CD14-positive monocyte (primary cell): Measurements from ENCODE around the gene KIF4A. TPM values are rescaled to one million over a fixed set of nuclear protein-coding genes. Genes with fewer than 3 reads are reported as not detected.

Experiments used
- DNase-seq, 3 donors: peaks; one replicate each; pipeline ENCODE4 v3.0.0-alpha.2; 2011 to 2022
- H2AFZ ChIP-seq: 2 replicates; pipeline ENCODE4 v1.6.0; 2012; ENCODE audit warnings: mild to moderate bottlenecking, low read depth, low read length, inconsistent platforms; ENCODE audit not compliant: insufficient read depth, poor library complexity, severe bottlenecking
- H3K27ac ChIP-seq, 2 donors: 1 replicate in 1 of 2; 2 replicates in 1 of 2; pipeline ENCODE4 v1.5.1; 2012 to 2013; ENCODE audit warnings: low read length in 2 of 2, control low read depth in 1 of 2, inconsistent platforms in 1 of 2, low read depth in 1 of 2, mild to moderate bottlenecking in 1 of 2
- H3K27me3 ChIP-seq, 2 donors: one replicate each; pipeline versions ENCODE4 v1.6.0 to v1.6.1; 2011 to 2013; ENCODE audit warnings: low read length in 2 of 2; ENCODE audit not compliant: control insufficient read depth in 2 of 2, insufficient read depth in 2 of 2
- H3K36me3 ChIP-seq, 2 donors: replicated peaks in 1 of 2; 1 replicate in 1 of 2; 2 replicates in 1 of 2; pipeline versions ENCODE4 v1.5.1 to v1.6.1; 2012 to 2013; ENCODE audit warnings: low read length in 2 of 2, control low read depth in 1 of 2, inconsistent platforms in 1 of 2, mild to moderate bottlenecking in 1 of 2; ENCODE audit not compliant: insufficient read depth in 2 of 2, control insufficient read depth in 1 of 2
- H3K4me1 ChIP-seq, 2 donors: 1 replicate in 1 of 2; 2 replicates in 1 of 2; pipeline versions ENCODE4 v1.5.1 to v1.6.1; 2012 to 2013; ENCODE audit warnings: low read length in 2 of 2, control low read depth in 1 of 2, inconsistent platforms in 1 of 2, mild to moderate bottlenecking in 1 of 2, moderate library complexity in 1 of 2; ENCODE audit not compliant: insufficient read depth in 2 of 2, control insufficient read depth in 1 of 2
- H3K4me2 ChIP-seq: replicated peaks from 2 replicates; pipeline ENCODE3; 2012; ENCODE audit warnings: low read length, moderate library complexity, mild to moderate bottlenecking; ENCODE audit not compliant: poor library complexity, severe bottlenecking; ENCODE audit errors: extremely low read depth
- H3K4me3 ChIP-seq, 3 experiments: fragments of 200-600 bp in 1 of 3; sonication (generic) in 1 of 3; replicated peaks in 1 of 3; 1 replicate in 2 of 3; 2 replicates in 1 of 3; pipeline ENCODE4 v1.5.1; 2011 to 2013; ENCODE audit warnings: low read length in 3 of 3, mild to moderate bottlenecking in 3 of 3, control low read depth in 2 of 3, low read depth in 2 of 3, inconsistent platforms in 1 of 3, moderate library complexity in 1 of 3
- H3K79me2 ChIP-seq: 2 replicates; pipeline ENCODE4 v1.6.0; 2012; ENCODE audit warnings: mild to moderate bottlenecking, control low read depth, inconsistent platforms, low read length, moderate library complexity; ENCODE audit not compliant: insufficient read depth
- H3K9ac ChIP-seq: 2 replicates; pipeline ENCODE4 v1.6.0; 2017; ENCODE audit warnings: low read length, mild to moderate bottlenecking; ENCODE audit not compliant: insufficient read depth, poor library complexity, severe bottlenecking
- H3K9me3 ChIP-seq, 2 donors: replicated peaks in 1 of 2; 1 replicate in 1 of 2; 2 replicates in 1 of 2; pipeline versions ENCODE4 v1.5.1 to v1.6.1; 2012 to 2013; ENCODE audit warnings: low read length in 2 of 2, control low read depth in 1 of 2; ENCODE audit not compliant: control insufficient read depth in 1 of 2, insufficient read depth in 1 of 2
- H4K20me1 ChIP-seq: 2 replicates; pipeline ENCODE4 v1.6.0; 2012; ENCODE audit warnings: mild to moderate bottlenecking, low read length, control low read depth, moderate library complexity; ENCODE audit not compliant: insufficient read depth
- H3K27ac Mint-ChIP-seq, 7 donors: one replicate each; pipeline ENCODE4 v1.8.0; 2020; ENCODE audit warnings: mild to moderate bottlenecking in 7 of 7, mixed read lengths in 7 of 7, moderate library complexity in 6 of 7, inconsistent platforms in 2 of 7
- H3K27me3 Mint-ChIP-seq, 3 donors: one replicate each; pipeline ENCODE4 v1.8.0; 2021 to 2022; ENCODE audit warnings: low read depth in 3 of 3, mild to moderate bottlenecking in 3 of 3, mixed read lengths in 3 of 3, moderate library complexity in 3 of 3, inconsistent platforms in 1 of 3
- H3K36me3 Mint-ChIP-seq, 2 donors: one replicate each; pipeline ENCODE4 v1.8.0; 2020; ENCODE audit warnings: mixed read lengths in 2 of 2, inconsistent platforms in 1 of 2, mild to moderate bottlenecking in 1 of 2
- H3K4me1 Mint-ChIP-seq: one replicate; pipeline ENCODE4 v1.8.0; 2020; ENCODE audit warnings: mild to moderate bottlenecking, mixed read lengths
- H3K4me3 Mint-ChIP-seq, 2 donors: one replicate each; pipeline ENCODE4 v1.8.0; 2020; ENCODE audit warnings: mild to moderate bottlenecking in 2 of 2, mixed read lengths in 2 of 2, moderate library complexity in 1 of 2
- H3K9me3 Mint-ChIP-seq, 7 donors: one replicate each; pipeline ENCODE4 v1.8.0; 2020 to 2022; ENCODE audit warnings: mixed read lengths in 7 of 7, mild to moderate bottlenecking in 6 of 7, moderate library complexity in 6 of 7, inconsistent platforms in 2 of 7
- WGBS: methylation state at CpG from one replicate; pipeline ENCODE4 v1.1.5; 2013; ENCODE audit warnings: missing lambda C conversion rate; ENCODE audit not compliant: insufficient coverage; 5-methylcytosine and 5-hydroxymethylcytosine counted together
- intact Hi-C, 2 donors: fragments of 100-400 bp; cut with micrococcal nuclease; formaldehyde crosslinking; loops; one replicate each; pipeline versions ENCODE4 v1.15.0 to v1.15.1; 2023
- polyA plus RNA-seq, 3 donors: library from polyadenylated mRNA; depleted of rRNA in 1 of 3; unstranded in 2 of 3; stranded (reverse) in 1 of 3; fragments of 300-500 nt in 2 of 3; fragments of >200 nt in 1 of 3; fragmentation: Illumina TruSeq in 2 of 3; gene quantifications; 1 replicate in 2 of 3; 2 replicates in 1 of 3; pipeline ENCODE4 v1.2.3, GENCODE V29; 2012 to 2021
- TF ChIP-seq, protein P1 (sequence below): fragments of 200-600 bp; IDR thresholded peaks from one replicate; pipeline ENCODE4 v1.8.0; 2022; ENCODE audit warnings: antibody characterized with exemption, mild to moderate bottlenecking

The KIF4A gene
- polyA plus RNA-seq, 3 donors, result 0.03 TPM; not detected in 2

DNA sequence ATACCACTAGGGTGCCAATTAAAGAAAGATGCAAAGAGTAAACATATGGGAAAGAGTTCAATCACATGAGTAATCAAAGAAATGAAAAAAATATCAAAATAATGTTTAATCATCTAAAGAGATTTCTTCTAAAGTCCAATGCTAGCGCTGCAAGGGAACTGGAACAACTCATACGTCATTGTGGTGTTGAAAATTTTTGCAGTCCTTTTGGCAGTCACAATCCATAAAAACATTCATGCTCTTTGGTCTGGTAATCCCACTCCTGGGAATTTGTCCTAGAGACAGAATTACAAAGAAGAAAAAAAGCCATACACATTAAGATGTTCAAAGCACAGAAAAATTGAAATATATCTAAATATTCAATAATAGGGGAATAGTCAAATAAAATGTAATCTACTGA is 34.5 kb upstream of the KIF4A start:
- no peak overlapping the region for H3K27ac ChIP-seq
- no peaks in the 10 kb centered on the region for H3K36me3 Mint-ChIP-seq
- H3K36me3 ChIP-seq, result no peaks in the 10 kb centered on the region
- H4K20me1 ChIP-seq, result no peaks in the 10 kb centered on the region
- no peak overlapping the region for H3K4me2 ChIP-seq
- no peaks in the 10 kb centered on the region for H3K9me3 ChIP-seq
- no peak overlapping the region for H3K9ac ChIP-seq
- no CpG with 5 or more reads among the region's 2 CpGs for WGBS
- no peak for DNase-seq
- intact Hi-C loops, result no loop called here
- no peaks in the 10 kb centered on the region for H3K4me1 ChIP-seq
- H3K27me3 Mint-ChIP-seq, result peaks cover 0 to 5% (median 2%) of the 10 kb centered on the region in 3 donors
- TF ChIP-seq, protein P1, sequence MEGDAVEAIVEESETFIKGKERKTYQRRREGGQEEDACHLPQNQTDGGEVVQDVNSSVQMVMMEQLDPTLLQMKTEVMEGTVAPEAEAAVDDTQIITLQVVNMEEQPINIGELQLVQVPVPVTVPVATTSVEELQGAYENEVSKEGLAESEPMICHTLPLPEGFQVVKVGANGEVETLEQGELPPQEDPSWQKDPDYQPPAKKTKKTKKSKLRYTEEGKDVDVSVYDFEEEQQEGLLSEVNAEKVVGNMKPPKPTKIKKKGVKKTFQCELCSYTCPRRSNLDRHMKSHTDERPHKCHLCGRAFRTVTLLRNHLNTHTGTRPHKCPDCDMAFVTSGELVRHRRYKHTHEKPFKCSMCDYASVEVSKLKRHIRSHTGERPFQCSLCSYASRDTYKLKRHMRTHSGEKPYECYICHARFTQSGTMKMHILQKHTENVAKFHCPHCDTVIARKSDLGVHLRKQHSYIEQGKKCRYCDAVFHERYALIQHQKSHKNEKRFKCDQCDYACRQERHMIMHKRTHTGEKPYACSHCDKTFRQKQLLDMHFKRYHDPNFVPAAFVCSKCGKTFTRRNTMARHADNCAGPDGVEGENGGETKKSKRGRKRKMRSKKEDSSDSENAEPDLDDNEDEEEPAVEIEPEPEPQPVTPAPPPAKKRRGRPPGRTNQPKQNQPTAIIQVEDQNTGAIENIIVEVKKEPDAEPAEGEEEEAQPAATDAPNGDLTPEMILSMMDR, result no peak
- H2AFZ ChIP-seq, result no peak overlapping the region
- H3K27ac Mint-ChIP-seq, result no peak overlapping the region
- no peaks in the 10 kb centered on the region for H3K4me1 Mint-ChIP-seq
- no peak overlapping the region for H3K4me3 Mint-ChIP-seq
- no peaks in the 10 kb centered on the region for H3K79me2 ChIP-seq
- peaks cover 0 to 2% (median 0%) of the 10 kb centered on the region in 7 donors for H3K9me3 Mint-ChIP-seq
- H3K4me3 ChIP-seq, result no peak overlapping the region
- peaks cover 0 to 1% of the 10 kb centered on the region in 2 donors for H3K27me3 ChIP-seq

DNA sequence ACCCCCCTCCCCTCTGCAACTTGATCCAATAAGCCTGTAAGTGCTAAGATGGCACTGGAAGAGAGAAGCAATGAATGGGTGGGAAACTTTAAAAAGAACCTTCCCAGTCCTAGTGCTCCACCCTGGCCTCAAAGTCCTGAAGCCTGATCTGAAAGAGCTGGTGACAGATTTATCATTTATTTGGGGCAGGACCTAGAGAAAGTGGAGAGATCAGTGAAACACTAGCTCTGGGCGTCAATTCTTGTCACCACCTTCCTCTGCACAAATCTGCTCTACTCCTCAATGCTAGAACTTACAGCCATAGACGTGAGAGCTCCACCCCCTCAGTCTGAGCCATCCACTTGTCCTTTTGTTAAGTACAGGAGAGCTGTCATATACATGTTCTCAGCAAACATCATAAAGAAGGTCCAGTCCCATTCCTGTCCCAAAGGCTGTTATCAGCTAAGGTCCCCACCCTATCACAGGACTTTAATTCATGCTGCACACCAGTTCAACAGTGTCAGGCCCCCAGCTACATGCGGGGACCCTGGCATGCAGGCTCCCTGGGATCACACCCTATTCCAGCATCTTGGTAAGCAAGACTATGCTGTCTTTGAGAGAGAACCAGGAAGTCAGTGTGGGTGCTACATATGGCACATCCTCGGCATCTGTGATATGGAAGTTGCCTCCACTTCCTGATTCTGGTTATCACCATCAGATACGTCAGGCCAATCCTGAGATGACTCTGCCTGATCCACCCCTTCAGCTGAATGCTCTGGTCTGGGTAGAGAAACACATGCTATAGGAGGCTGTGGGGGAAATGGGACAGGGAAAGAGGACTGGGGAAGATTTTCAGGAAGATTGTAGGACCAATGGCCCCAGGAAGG is 32.2 kb upstream of the KIF4A start:
- no peak overlapping the region for H3K27ac Mint-ChIP-seq
- no peak overlapping the region for H3K4me3 ChIP-seq
- TF ChIP-seq, protein P1, result no peak
- H3K36me3 ChIP-seq, result no peaks in the 10 kb centered on the region
- H3K9me3 Mint-ChIP-seq, result peaks cover 0 to 6% (median 0%) of the 10 kb centered on the region in 7 donors
- H3K4me3 Mint-ChIP-seq, result no peak overlapping the region
- no peak overlapping the region for H3K4me2 ChIP-seq
- WGBS, result 100% methylated on average over 1 of the region's 5 CpGs
- no peaks in the 10 kb centered on the region for H3K9me3 ChIP-seq
- no peak overlapping the region for H2AFZ ChIP-seq
- no peak for DNase-seq
- H3K79me2 ChIP-seq, result no peaks in the 10 kb centered on the region
- H3K4me1 ChIP-seq, result no peaks in the 10 kb centered on the region
- H3K27ac ChIP-seq, result no peak overlapping the region
- no peaks in the 10 kb centered on the region for H3K4me1 Mint-ChIP-seq
- peaks cover 0 to 7% (median 2%) of the 10 kb centered on the region in 3 donors for H3K27me3 Mint-ChIP-seq
- no peaks in the 10 kb centered on the region for H3K27me3 ChIP-seq
- no peaks in the 10 kb centered on the region for H3K36me3 Mint-ChIP-seq
- no peaks in the 10 kb centered on the region for H4K20me1 ChIP-seq
- H3K9ac ChIP-seq, result no peak overlapping the region
- intact Hi-C loops, result no loop called here
